ENCODE results near the gene RALGPS2.

The RALGPS2 gene

DNA sequence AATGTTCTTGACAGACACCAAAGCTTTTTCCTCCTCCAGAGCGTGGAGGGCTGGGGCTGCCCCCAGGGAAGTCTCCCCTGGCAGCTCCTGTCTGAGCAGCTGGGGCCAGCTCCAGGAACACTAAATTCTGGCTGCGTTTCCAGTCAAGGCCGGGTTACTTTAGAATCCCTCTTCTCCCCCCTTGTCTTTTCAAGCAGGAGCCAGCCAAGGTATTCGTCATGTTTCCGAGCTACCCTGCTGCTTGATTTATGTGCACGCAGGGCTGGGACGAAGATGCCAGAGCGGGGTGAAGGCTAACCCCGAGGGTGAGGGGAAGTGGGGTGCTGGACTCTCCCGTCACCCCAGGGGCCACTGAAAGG is 213.9 kb downstream of the RALGPS2 start:
- peaks cover 4% of the 10 kb centered on the region for H3K4me1 ChIP-seq (ENCODE audit: low read depth, poor library complexity, severe bottlenecking)
- H3K4me2 ChIP-seq = no peak overlapping the region
- no peaks in the 10 kb centered on the region for H3K27me3 ChIP-seq (ENCODE audit: insufficient read depth, low read depth)
- H3K27ac ChIP-seq = no peak overlapping the region
- H3K36me3 ChIP-seq (ENCODE audit: insufficient read depth) = no peaks in the 10 kb centered on the region
- TF ChIP-seq, protein P1, sequence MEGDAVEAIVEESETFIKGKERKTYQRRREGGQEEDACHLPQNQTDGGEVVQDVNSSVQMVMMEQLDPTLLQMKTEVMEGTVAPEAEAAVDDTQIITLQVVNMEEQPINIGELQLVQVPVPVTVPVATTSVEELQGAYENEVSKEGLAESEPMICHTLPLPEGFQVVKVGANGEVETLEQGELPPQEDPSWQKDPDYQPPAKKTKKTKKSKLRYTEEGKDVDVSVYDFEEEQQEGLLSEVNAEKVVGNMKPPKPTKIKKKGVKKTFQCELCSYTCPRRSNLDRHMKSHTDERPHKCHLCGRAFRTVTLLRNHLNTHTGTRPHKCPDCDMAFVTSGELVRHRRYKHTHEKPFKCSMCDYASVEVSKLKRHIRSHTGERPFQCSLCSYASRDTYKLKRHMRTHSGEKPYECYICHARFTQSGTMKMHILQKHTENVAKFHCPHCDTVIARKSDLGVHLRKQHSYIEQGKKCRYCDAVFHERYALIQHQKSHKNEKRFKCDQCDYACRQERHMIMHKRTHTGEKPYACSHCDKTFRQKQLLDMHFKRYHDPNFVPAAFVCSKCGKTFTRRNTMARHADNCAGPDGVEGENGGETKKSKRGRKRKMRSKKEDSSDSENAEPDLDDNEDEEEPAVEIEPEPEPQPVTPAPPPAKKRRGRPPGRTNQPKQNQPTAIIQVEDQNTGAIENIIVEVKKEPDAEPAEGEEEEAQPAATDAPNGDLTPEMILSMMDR (conservative IDR thresholded peaks at IDR 0.05; ENCODE audit: low read depth, low read length) = no peak
- H2AFZ ChIP-seq (ENCODE audit: low read depth) = no peak overlapping the region
- H3K79me2 ChIP-seq (ENCODE audit: insufficient read depth, low read depth) = no peaks in the 10 kb centered on the region
- H3K4me3 ChIP-seq (IDR thresholded peaks at IDR 0.05; ENCODE audit: insufficient read depth, low read depth, low read length) = no peak overlapping the region
- H4K20me1 ChIP-seq (ENCODE audit: insufficient read depth) = no peaks in the 10 kb centered on the region
- no peak overlapping the region for H3K9ac ChIP-seq

DNA sequence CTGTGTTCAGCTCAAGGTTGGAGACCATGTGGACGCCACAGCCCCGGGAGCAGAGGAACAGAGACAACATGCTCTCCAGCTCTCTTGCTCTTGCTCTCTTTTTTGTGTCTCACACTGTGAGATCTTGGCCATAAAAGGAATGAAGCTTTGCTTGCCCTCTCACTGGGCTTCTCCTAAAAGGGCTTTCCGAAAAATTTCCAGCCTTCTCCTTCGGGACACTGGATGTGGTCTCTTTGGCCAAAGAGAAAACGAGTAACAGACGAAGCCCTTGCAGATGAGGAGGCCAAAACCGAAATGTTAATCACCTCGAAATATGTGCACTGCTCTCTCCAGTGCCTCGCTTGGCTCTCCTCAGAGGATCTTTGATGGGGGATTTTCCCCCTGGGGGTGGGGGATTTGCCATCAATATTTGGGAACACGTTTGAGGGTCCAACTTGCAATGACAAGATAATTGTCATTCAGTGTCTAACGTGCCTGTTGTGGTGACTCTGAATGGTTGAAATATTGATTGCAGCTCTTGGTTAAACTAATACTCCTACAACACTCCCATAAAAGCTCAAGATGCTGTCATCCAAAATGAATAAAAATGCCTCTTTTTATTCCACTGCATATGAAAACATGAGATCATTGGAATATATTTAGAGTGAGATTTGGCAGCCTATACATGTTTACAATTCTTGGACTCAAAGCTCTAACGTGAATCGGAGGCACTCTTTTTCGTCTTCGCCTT is 214.5 kb downstream of the RALGPS2 start:
- H3K4me1 ChIP-seq (ENCODE audit: low read depth, poor library complexity, severe bottlenecking) = no peaks in the 10 kb centered on the region
- H3K4me3 ChIP-seq (IDR thresholded peaks at IDR 0.05; ENCODE audit: insufficient read depth, low read depth, low read length) = no peak overlapping the region
- TF ChIP-seq, protein P1 (conservative IDR thresholded peaks at IDR 0.05; ENCODE audit: low read depth, low read length) = no peak
- no peak overlapping the region for H3K9ac ChIP-seq
- H3K4me2 ChIP-seq = no peak overlapping the region
- no peaks in the 10 kb centered on the region for H4K20me1 ChIP-seq (ENCODE audit: insufficient read depth)
- no peak overlapping the region for H3K27ac ChIP-seq
- H3K79me2 ChIP-seq (ENCODE audit: insufficient read depth, low read depth) = no peaks in the 10 kb centered on the region
- no peaks in the 10 kb centered on the region for H3K36me3 ChIP-seq (ENCODE audit: insufficient read depth)
- no peaks in the 10 kb centered on the region for H3K27me3 ChIP-seq (ENCODE audit: insufficient read depth, low read depth)
- no peak overlapping the region for H2AFZ ChIP-seq (ENCODE audit: low read depth)

DNA sequence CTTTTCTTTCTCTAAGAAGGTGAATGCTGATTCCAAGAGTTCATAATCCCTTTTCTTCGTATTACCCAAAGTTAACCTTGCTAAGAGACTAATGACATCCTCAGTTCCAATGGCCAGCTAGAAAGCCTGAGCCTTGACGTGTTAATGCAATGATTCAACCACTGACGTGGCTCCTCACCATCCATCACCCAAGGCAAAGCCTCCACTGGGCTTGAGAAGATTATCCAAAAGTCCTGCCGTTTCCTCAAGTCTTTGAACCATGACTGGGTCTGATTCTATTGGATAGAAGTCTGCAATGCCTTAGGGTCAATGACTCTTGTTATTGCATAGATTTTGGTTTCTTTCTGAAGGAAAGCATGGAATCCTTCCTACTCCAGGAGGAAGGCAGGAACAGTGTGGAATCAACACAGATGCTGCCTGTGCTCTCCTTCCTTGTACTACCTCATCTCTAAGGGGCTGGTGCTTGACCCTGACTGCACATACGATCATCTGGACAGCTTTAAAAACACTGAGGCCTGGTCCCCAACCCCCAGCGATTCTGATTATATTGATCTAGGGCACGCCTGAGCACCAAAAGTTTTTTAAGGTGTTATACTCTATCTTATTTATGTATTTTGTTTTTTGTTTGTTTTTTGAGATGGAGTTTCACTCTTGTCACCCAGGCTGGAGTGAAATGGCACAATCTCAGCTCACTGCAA is 215.2 kb downstream of the RALGPS2 start:
- Histone ChIP-seq H3K9ac (no peak overlapping the region), H3K27me3 (ENCODE audit: insufficient read depth, low read depth) (no peaks in the 10 kb centered on the region), H3K4me3 (IDR thresholded peaks at IDR 0.05; ENCODE audit: insufficient read depth, low read depth, low read length) (no peak overlapping the region), H3K36me3 (ENCODE audit: insufficient read depth) (no peaks in the 10 kb centered on the region), H3K4me2 (no peak overlapping the region), H3K4me1 (ENCODE audit: low read depth, poor library complexity, severe bottlenecking) (no peaks in the 10 kb centered on the region), H4K20me1 (ENCODE audit: insufficient read depth) (no peaks in the 10 kb centered on the region), H3K79me2 (ENCODE audit: insufficient read depth, low read depth) (no peaks in the 10 kb centered on the region), H2AFZ (ENCODE audit: low read depth) (no peak overlapping the region), H3K27ac (no peak overlapping the region)
- TF ChIP-seq, protein P1 (conservative IDR thresholded peaks at IDR 0.05; ENCODE audit: low read depth, low read length) = no peak

DNA sequence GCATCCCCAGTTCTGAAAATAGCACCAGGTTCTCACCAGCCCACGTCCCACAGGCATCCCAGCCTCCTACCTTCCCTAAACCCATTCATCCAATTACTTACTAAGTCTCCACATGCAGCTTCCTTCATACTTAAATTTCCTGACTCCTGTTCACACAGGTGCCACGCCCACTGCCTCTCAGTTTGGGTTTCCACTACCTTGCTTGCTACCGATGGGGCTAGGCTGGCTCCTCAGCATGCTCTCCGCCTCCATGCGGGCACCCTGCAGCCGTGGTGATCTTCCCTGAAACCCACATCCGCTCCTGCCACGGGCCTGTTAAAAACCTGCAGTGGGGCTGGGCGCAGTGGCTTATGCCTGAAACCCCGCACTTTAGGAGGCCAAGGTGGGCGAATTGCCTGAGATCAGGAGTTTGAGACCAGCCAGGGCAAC is 216.2 kb downstream of the RALGPS2 start:
- no peak overlapping the region for H3K4me3 ChIP-seq (IDR thresholded peaks at IDR 0.05; ENCODE audit: insufficient read depth, low read depth, low read length)
- H3K9ac ChIP-seq = no peak overlapping the region
- TF ChIP-seq, protein P1 (conservative IDR thresholded peaks at IDR 0.05; ENCODE audit: low read depth, low read length) = no peak
- H3K4me2 ChIP-seq = no peak overlapping the region
- H3K4me1 ChIP-seq (ENCODE audit: low read depth, poor library complexity, severe bottlenecking) = no peaks in the 10 kb centered on the region
- no peaks in the 10 kb centered on the region for H3K27me3 ChIP-seq (ENCODE audit: insufficient read depth, low read depth)
- no peaks in the 10 kb centered on the region for H3K36me3 ChIP-seq (ENCODE audit: insufficient read depth)
- H3K79me2 ChIP-seq (ENCODE audit: insufficient read depth, low read depth) = no peaks in the 10 kb centered on the region
- H3K27ac ChIP-seq = no peak overlapping the region
- H4K20me1 ChIP-seq (ENCODE audit: insufficient read depth) = no peaks in the 10 kb centered on the region
- H2AFZ ChIP-seq (ENCODE audit: low read depth) = no peak overlapping the region

All from KMS-11 (cell line).